Measurements from ENCODE around the gene ATP8A2.

DNA sequence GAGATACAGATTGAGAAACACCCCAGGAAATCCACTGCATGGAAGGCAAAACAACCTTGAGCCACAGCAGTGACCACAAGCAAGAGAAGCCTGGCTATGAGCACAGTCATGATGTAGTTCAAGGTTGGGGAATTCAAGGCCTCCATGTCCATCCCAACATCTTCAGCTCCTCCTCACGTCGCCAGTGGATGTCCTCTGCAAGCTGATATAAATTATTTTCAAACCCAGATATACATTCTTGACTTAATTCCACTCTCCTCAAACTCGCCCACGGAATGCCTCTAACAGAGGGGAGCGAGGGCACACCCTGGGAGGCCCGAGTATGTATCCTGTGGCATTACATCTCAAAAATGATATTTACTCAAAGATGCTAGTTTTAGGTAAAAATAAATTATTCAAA is 574.5 kb downstream of the ATP8A2 start:
- TF ChIP-seq, protein P1, sequence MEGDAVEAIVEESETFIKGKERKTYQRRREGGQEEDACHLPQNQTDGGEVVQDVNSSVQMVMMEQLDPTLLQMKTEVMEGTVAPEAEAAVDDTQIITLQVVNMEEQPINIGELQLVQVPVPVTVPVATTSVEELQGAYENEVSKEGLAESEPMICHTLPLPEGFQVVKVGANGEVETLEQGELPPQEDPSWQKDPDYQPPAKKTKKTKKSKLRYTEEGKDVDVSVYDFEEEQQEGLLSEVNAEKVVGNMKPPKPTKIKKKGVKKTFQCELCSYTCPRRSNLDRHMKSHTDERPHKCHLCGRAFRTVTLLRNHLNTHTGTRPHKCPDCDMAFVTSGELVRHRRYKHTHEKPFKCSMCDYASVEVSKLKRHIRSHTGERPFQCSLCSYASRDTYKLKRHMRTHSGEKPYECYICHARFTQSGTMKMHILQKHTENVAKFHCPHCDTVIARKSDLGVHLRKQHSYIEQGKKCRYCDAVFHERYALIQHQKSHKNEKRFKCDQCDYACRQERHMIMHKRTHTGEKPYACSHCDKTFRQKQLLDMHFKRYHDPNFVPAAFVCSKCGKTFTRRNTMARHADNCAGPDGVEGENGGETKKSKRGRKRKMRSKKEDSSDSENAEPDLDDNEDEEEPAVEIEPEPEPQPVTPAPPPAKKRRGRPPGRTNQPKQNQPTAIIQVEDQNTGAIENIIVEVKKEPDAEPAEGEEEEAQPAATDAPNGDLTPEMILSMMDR (conservative IDR thresholded peaks at IDR 0.05), result no peak
- no peak for TF ChIP-seq ZFX (IDR thresholded peaks at IDR 0.05)
